T-cell (primary cell): ENCODE results near the gene EVPL. TPM values are rescaled to one million over a fixed set of nuclear protein-coding genes. Genes with fewer than 3 reads are reported as not detected.
"Not testable (repeated sequence)": the region's sequence is repeated elsewhere in the genome, so short reads cannot be mapped to it uniquely, and the experiment has no call there.

Experiments
- ATAC-seq, 4 experiments: fragments of 200-7000 bp in 3 of 4; fragments of 150-1000 bp in 1 of 4; cut with Tn5 transposase; replicated peaks in 1 of 4; 1 replicate in 3 of 4; 2 replicates in 1 of 4; pipeline ENCODE4 v1.10.0; 2021; ENCODE audit warnings: moderate library complexity in 3 of 4, mild to moderate bottlenecking in 2 of 4, moderate number of reproducible peaks in 1 of 4
- CTCF ChIA-PET, 2 donors: fragments of 300-600 bp; sonication (Branson Sonifier 250); formaldehyde crosslinking; loops; one replicate each; lab custom pipeline; 2022; ENCODE audit warnings: antibody characterized with exemption in 2 of 2; lab: Charles Lee
- POLR2A ChIA-PET, 2 donors: fragments of 300-600 bp; sonication (Branson Sonifier 250); formaldehyde crosslinking; loops; one replicate each; lab custom pipeline; 2022; ENCODE audit warnings: antibody characterized with exemption in 2 of 2; lab: Charles Lee
- DNase-seq, 35 experiments: peaks; one replicate each; pipeline versions ENCODE4 v3.0.0 to v3.0.0-alpha.2; 2013 to 2023
- H3K27ac ChIP-seq: one replicate; pipeline ENCODE4 v1.5.1; 2013; ENCODE audit warnings: low read length
- H3K27me3 ChIP-seq, 2 experiments: replicated peaks in 1 of 2; 1 replicate in 1 of 2; 2 replicates in 1 of 2; pipeline versions ENCODE4 v1.6.1 to v1.7.0; 2013; ENCODE audit warnings: low read length in 1 of 2, mixed read lengths in 1 of 2; ENCODE audit not compliant: control insufficient read depth in 2 of 2, insufficient read depth in 2 of 2; ENCODE audit errors: extremely low read depth in 1 of 2
- H3K36me3 ChIP-seq, 2 donors: 1 replicate in 1 of 2; 2 replicates in 1 of 2; pipeline versions ENCODE4 v1.6.1 to v1.7.0; 2013; ENCODE audit warnings: low read length in 1 of 2; ENCODE audit not compliant: control insufficient read depth in 2 of 2, insufficient read depth in 1 of 2; ENCODE audit errors: extremely low read depth in 1 of 2
- H3K4me1 ChIP-seq, 2 experiments: 1 replicate in 1 of 2; 2 replicates in 1 of 2; pipeline versions ENCODE4 v1.6.1 to v1.7.0; 2013; ENCODE audit warnings: low read length in 2 of 2, mixed read lengths in 1 of 2; ENCODE audit not compliant: insufficient read depth in 2 of 2, control insufficient read depth in 1 of 2; ENCODE audit errors: extremely low read depth in 1 of 2
- H3K4me3 ChIP-seq, 2 donors: 1 replicate in 1 of 2; 2 replicates in 1 of 2; pipeline versions ENCODE4 v1.5.1 to v1.7.0; 2013; ENCODE audit warnings: mild to moderate bottlenecking in 2 of 2, low read length in 1 of 2, moderate library complexity in 1 of 2; ENCODE audit not compliant: control insufficient read depth in 1 of 2; ENCODE audit errors: extremely low read depth in 1 of 2
- H3K9me3 ChIP-seq: 2 replicates; pipeline ENCODE4 v1.7.0; 2013
- H3K27ac Mint-ChIP-seq, 2 donors: one replicate each; pipeline ENCODE4 v1.8.0; 2020 to 2021; ENCODE audit warnings: mild to moderate bottlenecking in 2 of 2, mixed read lengths in 2 of 2
- H3K27me3 Mint-ChIP-seq, 2 donors: one replicate each; pipeline ENCODE4 v1.8.0; 2021 to 2022; ENCODE audit warnings: mixed read lengths in 2 of 2
- H3K36me3 Mint-ChIP-seq: one replicate; pipeline ENCODE4 v1.8.0; 2021; ENCODE audit warnings: mixed read lengths
- H3K4me1 Mint-ChIP-seq, 3 donors: one replicate each; pipeline ENCODE4 v1.8.0; 2020 to 2022; ENCODE audit warnings: mixed read lengths in 3 of 3, mild to moderate bottlenecking in 1 of 3
- H3K4me3 Mint-ChIP-seq, 3 donors: one replicate each; pipeline ENCODE4 v1.8.0; 2020 to 2022; ENCODE audit warnings: mild to moderate bottlenecking in 3 of 3, mixed read lengths in 3 of 3, moderate library complexity in 3 of 3
- H3K9me3 Mint-ChIP-seq, 3 donors: one replicate each; pipeline ENCODE4 v1.8.0; 2020 to 2022; ENCODE audit warnings: mixed read lengths in 3 of 3
- WGBS: methylation state at CpG from one replicate; pipeline ENCODE4 v1.1.5; 2013; ENCODE audit warnings: missing lambda C conversion rate; ENCODE audit not compliant: insufficient coverage; 5-methylcytosine and 5-hydroxymethylcytosine counted together
- total RNA-seq, 35 experiments: library from RNA in 6 of 35; stranded (reverse) in 6 of 35; fragments of 120-200 nt in 1 of 35; gene quantifications; one replicate each; pipeline versions ENCODE4 v1.2.1 to v1.2.4 and lab custom pipeline; 2013 to 2026

Gene EVPL
- total RNA-seq, 5 donors from 2014 or later (not counting 1 experiment from before 2014, with no cell fraction given), result 0.58 to 1.0 (median 0.72) TPM

- Mint-ChIP-seq H3K36me3 (no peaks in the 10 kb centered on the region), H3K27ac (peak overlapping the region; percentile 99 to 100), H3K4me1 (peaks cover 42 to 43% (median 42%) of the 10 kb centered on the region in 3 donors), H3K9me3 (no peaks in the 10 kb centered on the region), H3K4me3 (peak overlapping the region; percentile 92 to 99 (median 95)), H3K27me3 (no peaks in the 10 kb centered on the region)
- Histone ChIP-seq H3K36me3 (no peaks in the 10 kb centered on the region), H3K9me3 (no peaks in the 10 kb centered on the region), H3K27ac (peak overlapping the region; percentile 90), H3K4me3 (peak overlapping the region; percentile 96 to 99), H3K27me3 (no peaks in the 10 kb centered on the region), H3K4me1 (peaks cover 5 to 18% of the 10 kb centered on the region in 2 experiments)
- DNase-seq (no peak), ATAC-seq (peak; percentile 21 to 33 (median 28))
- ChIA-PET CTCF (interaction anchor here in 1 of 2 donors (0.8 kb wide), 1 partner anchor 30 kb away, joined by 5 read pairs; no protein-coding TSS in a partner anchor), POLR2A (interaction anchor here in 1 of 2 donors (0.7 kb wide), 1 partner anchor 42 kb away, joined by 4 read pairs; no protein-coding TSS in a partner anchor)
- WGBS, result under 1% methylated on average over 17 of the region's 19 CpGs
Observed at GRCh38 chr17:75979705-75980187, 47.4 kb downstream of the EVPL start.

- Mint-ChIP-seq H3K4me1 (peaks cover 45 to 46% (median 46%) of the 10 kb centered on the region in 3 donors), H3K9me3 (no peaks in the 10 kb centered on the region), H3K4me3 (peak within 1 kb of the TSS; percentile 92 to 99 (median 95)), H3K27me3 (no peaks in the 10 kb centered on the region), H3K36me3 (no peaks in the 10 kb centered on the region), H3K27ac (peak within 1 kb of the TSS; percentile 99 to 100)
- peak; percentile 89 to 98 (median 95) for DNase-seq
- ChIA-PET CTCF (no interaction called here), POLR2A (no interaction called here)
- Histone ChIP-seq H3K4me3 (peak within 1 kb of the TSS; percentile 96 to 99), H3K9me3 (no peaks in the 10 kb centered on the region), H3K36me3 (no peaks in the 10 kb centered on the region), H3K27ac (peak within 1 kb of the TSS; percentile 90), H3K27me3 (no peaks in the 10 kb centered on the region), H3K4me1 (peaks cover 5 to 18% of the 10 kb centered on the region in 2 experiments)
- WGBS, result under 1% methylated on average over 61 of the region's 72 CpGs
- ATAC-seq, result peak; percentile 94 to 96 (median 95)
Observed at GRCh38 chr17:75978938-75979704, 48.0 kb downstream of the EVPL start, which contains the start of the genes ACOX1 and TEN1. Gene ACOX1, minus strand, starts transcription at chr17:75979166. Its CDS starts 93 bp downstream, at chr17:75979073. Gene TEN1, plus strand, starts transcription at chr17:75979240. Its CDS starts 6,953 bp downstream, at chr17:75986193.

GRCh38 chr17:75976175-75976848, 50.8 kb downstream of the EVPL start:
- peaks cover 5 to 18% of the 10 kb centered on the region in 2 experiments for H3K4me1 ChIP-seq
- DNase-seq, result no peak
- POLR2A ChIA-PET, result no interaction called here
- no peak overlapping the region for H3K27ac ChIP-seq
- H3K27me3 Mint-ChIP-seq, result no peaks in the 10 kb centered on the region
- no peaks in the 10 kb centered on the region for H3K27me3 ChIP-seq
- peaks cover 9% of the 10 kb centered on the region for H3K36me3 Mint-ChIP-seq
- peaks cover 53 to 57% (median 54%) of the 10 kb centered on the region in 3 donors for H3K4me1 Mint-ChIP-seq
- ATAC-seq, result no peak
- WGBS, result 79% methylated on average over 7 of the region's 9 CpGs
- H3K4me3 ChIP-seq, result no peak overlapping the region
- no peaks in the 10 kb centered on the region for H3K9me3 ChIP-seq
- no peaks in the 10 kb centered on the region for H3K9me3 Mint-ChIP-seq
- H3K4me3 Mint-ChIP-seq, result peak overlapping the region in 2 of 3 donors; percentile 5 to 25
- peak overlapping the region in 1 of 2 donors; percentile 20 for H3K27ac Mint-ChIP-seq
- CTCF ChIA-PET, result no interaction called here
- peaks cover 0 to 7% of the 10 kb centered on the region in 2 donors for H3K36me3 ChIP-seq

- POLR2A ChIA-PET, result no interaction called here
- no peaks in the 10 kb centered on the region for H3K27me3 Mint-ChIP-seq
- Histone ChIP-seq H3K27me3 (no peaks in the 10 kb centered on the region), H3K9me3 (no peaks in the 10 kb centered on the region), H3K36me3 (peaks cover 0 to 7% of the 10 kb centered on the region in 2 donors), H3K27ac (no peak overlapping the region), H3K4me1 (peaks cover 5 to 17% of the 10 kb centered on the region in 2 experiments), H3K4me3 (no peak overlapping the region)
- no peaks in the 10 kb centered on the region for H3K9me3 Mint-ChIP-seq
- CTCF ChIA-PET, result interaction anchor here in 1 of 2 donors (0.7 kb wide), 1 partner anchor 289 kb away, joined by 3 read pairs; no protein-coding TSS in a partner anchor
- no CpG with 5 or more reads among the region's 5 CpGs for WGBS
- H3K27ac Mint-ChIP-seq, result peak overlapping the region in 1 of 2 donors; percentile 20
- peaks cover 48 to 56% (median 51%) of the 10 kb centered on the region in 3 donors for H3K4me1 Mint-ChIP-seq
- DNase-seq (no peak), ATAC-seq (no peak)
- peaks cover 9% of the 10 kb centered on the region for H3K36me3 Mint-ChIP-seq
- no peak overlapping the region for H3K4me3 Mint-ChIP-seq
Observed at GRCh38 chr17:75975757-75976174, 51.3 kb downstream of the EVPL start.

GRCh38 chr17:75975187-75975586, 51.9 kb downstream of the EVPL start:
- H3K27ac Mint-ChIP-seq, POLR2A ChIA-PET: not testable (repeated sequence)

GRCh38 chr17:75970626-75971025, 56.5 kb downstream of the EVPL start:
- Histone ChIP-seq H3K36me3 (peaks cover 0 to 16% of the 10 kb centered on the region in 2 donors), H3K27me3 (no peaks in the 10 kb centered on the region), H3K27ac (no peak overlapping the region), H3K4me1 (no peaks in the 10 kb centered on the region), H3K9me3 (no peaks in the 10 kb centered on the region), H3K4me3 (no peak overlapping the region)
- H3K36me3 Mint-ChIP-seq, result peaks cover 15% of the 10 kb centered on the region
- H3K4me3 Mint-ChIP-seq, result no peak overlapping the region
- ChIA-PET CTCF (no interaction called here), POLR2A (no interaction called here)
- H3K9me3 Mint-ChIP-seq, result no peaks in the 10 kb centered on the region
- peaks cover 22 to 26% (median 25%) of the 10 kb centered on the region in 3 donors for H3K4me1 Mint-ChIP-seq
- WGBS, result 100% methylated on average over 4 of the region's 7 CpGs
- no peaks in the 10 kb centered on the region for H3K27me3 Mint-ChIP-seq
- DNase-seq, result no peak
- H3K27ac Mint-ChIP-seq, result no peak overlapping the region
- no peak for ATAC-seq

More at GRCh38 chr17:75975187-75975586, 51.9 kb downstream of the EVPL start:
- not testable (repeated sequence) for H3K9me3 ChIP-seq, H3K9me3 Mint-ChIP-seq, DNase-seq, H3K4me3 ChIP-seq, H3K27me3 Mint-ChIP-seq, ATAC-seq, H3K36me3 Mint-ChIP-seq, H3K4me3 Mint-ChIP-seq, H3K27me3 ChIP-seq, H3K27ac ChIP-seq
- H3K4me1 ChIP-seq, result peaks cover 5 to 12% of the 10 kb centered on the region in 2 experiments
- WGBS, result 100% methylated on average over 1 of the region's 6 CpGs
- H3K4me1 Mint-ChIP-seq, result peaks cover 45 to 54% (median 49%) of the 10 kb centered on the region in 3 donors
- CTCF ChIA-PET, result interaction anchor here in 1 of 2 donors (0.7 kb wide), 1 partner anchor 289 kb away, joined by 3 read pairs; no protein-coding TSS in a partner anchor
- H3K36me3 ChIP-seq, result peaks cover 0 to 10% of the 10 kb centered on the region in 2 donors
